ENCODE data around the gene MUS81.

MUS81 gene

DNA sequence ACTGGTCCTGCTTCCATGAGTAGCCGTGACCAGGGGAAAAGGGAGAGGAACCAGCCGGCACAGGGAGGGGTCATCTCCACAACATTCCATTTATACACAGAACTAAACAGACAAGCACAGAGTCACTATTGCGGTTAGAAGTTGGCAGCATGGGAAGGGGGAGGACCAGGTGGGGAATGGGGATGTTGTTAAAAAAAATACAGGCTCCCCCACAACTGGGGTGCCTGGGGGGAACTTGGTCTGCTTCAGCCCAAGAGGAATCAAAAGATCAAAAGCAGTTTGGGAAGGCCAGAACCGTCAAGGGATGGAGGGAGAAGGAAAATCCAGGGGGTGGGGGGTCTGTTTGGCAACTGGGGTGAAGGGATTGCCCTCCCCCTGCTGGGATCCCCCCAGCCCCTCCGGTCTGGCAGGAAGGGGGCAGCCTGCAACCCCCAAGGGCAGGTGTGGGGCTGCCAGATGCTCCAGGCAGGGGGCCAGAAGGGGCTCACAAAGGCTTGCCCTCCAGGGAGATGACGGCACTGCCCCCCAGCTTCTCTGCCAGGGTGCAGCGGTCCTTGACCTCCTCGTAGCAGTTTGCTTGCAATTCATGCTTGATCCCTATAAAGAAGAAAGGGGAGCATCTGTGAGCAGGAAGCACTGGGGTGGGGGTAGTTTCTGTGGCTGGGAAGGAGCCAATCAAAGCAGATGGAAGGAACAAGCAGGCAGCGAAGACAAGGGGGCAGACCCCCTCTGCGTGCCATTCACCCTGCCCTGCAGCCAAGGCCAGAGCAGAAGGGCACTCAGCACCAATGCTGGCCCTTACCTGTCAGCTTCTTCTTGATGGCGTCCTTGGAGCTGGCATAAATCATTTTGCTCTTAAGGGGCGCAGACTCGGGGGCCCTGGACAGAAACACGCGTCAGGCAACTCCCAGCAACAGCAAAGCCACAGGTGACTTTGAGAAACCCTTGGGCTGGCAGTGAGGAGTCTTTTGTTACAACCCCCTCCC, 5.1 kb upstream of the MUS81 start:
- TF ChIP-seq, protein P1, sequence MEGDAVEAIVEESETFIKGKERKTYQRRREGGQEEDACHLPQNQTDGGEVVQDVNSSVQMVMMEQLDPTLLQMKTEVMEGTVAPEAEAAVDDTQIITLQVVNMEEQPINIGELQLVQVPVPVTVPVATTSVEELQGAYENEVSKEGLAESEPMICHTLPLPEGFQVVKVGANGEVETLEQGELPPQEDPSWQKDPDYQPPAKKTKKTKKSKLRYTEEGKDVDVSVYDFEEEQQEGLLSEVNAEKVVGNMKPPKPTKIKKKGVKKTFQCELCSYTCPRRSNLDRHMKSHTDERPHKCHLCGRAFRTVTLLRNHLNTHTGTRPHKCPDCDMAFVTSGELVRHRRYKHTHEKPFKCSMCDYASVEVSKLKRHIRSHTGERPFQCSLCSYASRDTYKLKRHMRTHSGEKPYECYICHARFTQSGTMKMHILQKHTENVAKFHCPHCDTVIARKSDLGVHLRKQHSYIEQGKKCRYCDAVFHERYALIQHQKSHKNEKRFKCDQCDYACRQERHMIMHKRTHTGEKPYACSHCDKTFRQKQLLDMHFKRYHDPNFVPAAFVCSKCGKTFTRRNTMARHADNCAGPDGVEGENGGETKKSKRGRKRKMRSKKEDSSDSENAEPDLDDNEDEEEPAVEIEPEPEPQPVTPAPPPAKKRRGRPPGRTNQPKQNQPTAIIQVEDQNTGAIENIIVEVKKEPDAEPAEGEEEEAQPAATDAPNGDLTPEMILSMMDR (IDR thresholded peaks at IDR 0.05; ENCODE audit: insufficient read depth, low read length, missing control alignments): no peak
- peak overlapping the region; percentile 95 for H3K4me3 ChIP-seq (ENCODE audit: low read depth, low read length)
- no peak for DNase-seq (ENCODE audit: low read depth, low spot score)
- CTCF ChIA-PET: interaction anchor here (1.2 kb wide), 1 partner anchor 19 kb away, joined by 4 read pairs; no protein-coding TSS in a partner anchor
- POLR2A ChIA-PET: interaction anchor here (0.6 to 1.7 kb wide), 2 partner anchors 35 to 148 kb away, joined by 3 read pairs; partner anchors contain the start of gene CCDC85B

- no peak for DNase-seq (ENCODE audit: low read depth, low spot score)
- ChIA-PET POLR2A (interaction anchor here (0.6 to 1.7 kb wide), 2 partner anchors 34 to 149 kb away, joined by 3 read pairs; partner anchors contain the start of gene CCDC85B), CTCF (interaction anchor here (1.2 kb wide), 1 partner anchor 18 kb away, joined by 4 read pairs; no protein-coding TSS in a partner anchor)
- H3K4me3 ChIP-seq (ENCODE audit: low read depth, low read length): peak overlapping the region; percentile 95
- TF ChIP-seq, protein P1 (IDR thresholded peaks at IDR 0.05; ENCODE audit: insufficient read depth, low read length, missing control alignments): no peak
These were observed 4.3 kb upstream of the MUS81 start for GRCh38 chr11:65855927-65856363.

DNA sequence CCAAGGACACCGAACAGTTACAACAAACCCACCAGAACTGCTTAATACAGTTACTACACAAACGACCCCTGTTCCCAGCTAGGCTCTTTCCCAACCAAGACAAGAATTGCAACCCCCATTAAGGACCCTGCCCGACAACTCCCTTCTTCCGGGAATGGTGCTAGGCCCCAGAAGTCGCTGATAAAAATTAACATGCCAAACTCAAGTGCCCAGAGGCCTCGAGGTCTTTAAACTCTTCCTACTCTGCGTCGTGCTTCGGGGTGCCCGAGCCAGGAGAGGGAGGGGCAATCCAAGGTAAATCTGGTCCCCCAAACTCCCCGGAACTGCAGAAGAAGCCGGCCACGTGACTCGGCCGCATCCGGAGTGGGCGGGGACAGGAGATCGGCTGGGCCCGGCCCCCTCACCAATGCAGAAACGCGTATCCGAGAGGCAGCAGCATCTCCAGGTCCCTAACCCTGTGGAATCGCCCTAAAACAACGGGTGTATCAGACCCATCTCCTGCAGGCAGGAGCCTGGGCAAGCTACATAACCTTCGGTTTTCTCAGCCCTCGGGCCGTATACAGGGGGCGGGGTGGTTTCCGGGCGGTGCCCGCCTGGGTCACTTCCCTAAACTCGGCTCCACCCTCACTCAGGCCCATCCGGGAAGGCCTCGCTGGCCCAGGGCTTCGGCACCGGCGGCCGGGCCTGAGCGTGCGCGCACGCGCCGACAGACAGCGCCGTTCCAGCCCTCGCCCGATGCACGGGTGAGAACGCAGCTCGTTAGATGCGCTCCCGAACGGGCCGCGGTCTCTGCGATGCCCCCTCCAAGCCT, 3.3 kb upstream of the MUS81 start:
- ChIA-PET CTCF (interaction anchor here (0.6 kb wide), 1 partner anchor 153 kb away, joined by 3 read pairs; no protein-coding TSS in a partner anchor), POLR2A (interaction anchor here (0.6 to 5.2 kb wide), 7 partner anchors 31 to 502 kb away, joined by 3 to 67 read pairs (median 3); partner anchors contain the start of genes CCDC85B, FIBP, KAT5 and PCNX3)
- no peak for DNase-seq (ENCODE audit: low read depth, low spot score)
- peak overlapping the region; percentile 95 for H3K4me3 ChIP-seq (ENCODE audit: low read depth, low read length)
- TF ChIP-seq, protein P1 (IDR thresholded peaks at IDR 0.05; ENCODE audit: insufficient read depth, low read length, missing control alignments): no peak

DNA sequence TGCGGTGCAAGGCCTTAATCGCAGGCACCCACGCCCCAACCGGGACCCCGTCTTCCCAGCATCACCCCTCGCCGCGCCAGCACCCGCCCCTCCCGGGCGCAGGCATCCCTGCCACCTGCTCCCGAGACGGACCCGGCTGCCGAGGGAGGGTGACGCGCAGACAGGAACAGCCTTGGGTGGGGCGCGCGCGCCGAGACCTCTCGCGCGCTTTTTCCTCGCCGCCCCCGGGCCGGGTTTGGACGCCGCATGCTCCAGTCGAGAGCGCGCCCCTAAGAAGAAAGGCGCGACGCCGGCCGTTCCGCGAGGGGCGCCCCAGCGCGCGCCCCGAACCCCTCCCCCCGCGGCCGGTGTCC, 2.8 kb upstream of the MUS81 start:
- H3K4me3 ChIP-seq (ENCODE audit: low read depth, low read length): peak overlapping the region; percentile 95
- DNase-seq (ENCODE audit: low read depth, low spot score): no peak
- ChIA-PET CTCF (interaction anchor here (0.6 kb wide), 1 partner anchor 153 kb away, joined by 3 read pairs; no protein-coding TSS in a partner anchor), POLR2A (interaction anchor here (0.6 to 5.2 kb wide), 10 partner anchors 12 to 242 kb away, joined by 3 to 103 read pairs (median 6); partner anchors contain the start of genes CCDC85B, EFEMP2, FIBP and KAT5)
- TF ChIP-seq, protein P1 (IDR thresholded peaks at IDR 0.05; ENCODE audit: insufficient read depth, low read length, missing control alignments): no peak

GRCh38 chr11:65857853-65858680, 2.2 kb upstream of the MUS81 start, which contains the start of gene CFL1:
Gene CFL1 (minus strand): TSS chr11:65858180. CDS start chr11:65858099, 81 bp downstream.
- TF ChIP-seq, protein P1 (IDR thresholded peaks at IDR 0.05; ENCODE audit: insufficient read depth, low read length, missing control alignments): no peak
- POLR2A ChIA-PET: interaction anchor here (0.6 to 5.2 kb wide), 20 partner anchors 8 to 243 kb away, joined by 3 to 103 read pairs (median 4); partner anchors contain the start of genes CCDC85B, EFEMP2, FIBP and KAT5

More at GRCh38 chr11:65857853-65858680, 2.2 kb upstream of the MUS81 start, which contains the start of gene CFL1:
- DNase-seq (ENCODE audit: low read depth, low spot score): peak; percentile 85
- peak within 1 kb of the TSS; percentile 95 for H3K4me3 ChIP-seq (ENCODE audit: low read depth, low read length)
- CTCF ChIA-PET: interaction anchor here (0.6 to 6.0 kb wide), 9 partner anchors 8 to 165 kb away, joined by 3 to 174 read pairs (median 5); partner anchors contain the start of genes EFEMP2 and FIBP

Measured in AG04449 (cell line).